ENCODE measurements around the gene RNF169. TPM values are rescaled to one million over a fixed set of nuclear protein-coding genes. Genes with fewer than 3 reads are reported as not detected.

The RNF169 gene
- total RNA-seq, 1 donor from 2014 or later: 23.5 TPM

DNA sequence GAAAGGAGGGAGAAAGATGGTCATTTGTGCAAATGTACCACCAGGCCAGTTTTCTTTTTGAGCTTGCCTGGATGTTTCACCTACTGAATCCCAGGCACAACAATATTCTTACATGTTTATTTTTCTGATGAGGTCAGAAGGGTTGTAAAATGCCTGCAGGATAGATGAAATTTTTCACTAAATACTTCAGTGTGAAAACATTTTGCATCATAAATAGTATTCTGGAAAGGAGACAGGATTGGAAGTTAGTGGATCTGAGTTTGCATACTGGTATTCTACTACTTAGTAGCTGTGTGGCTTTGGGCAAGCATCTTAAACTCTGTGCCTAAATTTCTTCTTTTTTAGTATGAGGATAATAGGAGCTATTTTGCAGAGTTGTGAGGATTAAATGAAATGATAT is 24.8 kb downstream of the RNF169 start:
- Mint-ChIP-seq H3K36me3 (ENCODE audit: low read depth) (no peaks in the 10 kb centered on the region), H3K4me3 (no peak overlapping the region), H3K4me1 (peaks cover 5% of the 10 kb centered on the region), H3K27me3 (ENCODE audit: low read depth) (no peaks in the 10 kb centered on the region), H3K9me3 (no peaks in the 10 kb centered on the region), H3K27ac (ENCODE audit: unreplicated experiment) (no peak overlapping the region)
- TF ChIP-seq, protein P1, sequence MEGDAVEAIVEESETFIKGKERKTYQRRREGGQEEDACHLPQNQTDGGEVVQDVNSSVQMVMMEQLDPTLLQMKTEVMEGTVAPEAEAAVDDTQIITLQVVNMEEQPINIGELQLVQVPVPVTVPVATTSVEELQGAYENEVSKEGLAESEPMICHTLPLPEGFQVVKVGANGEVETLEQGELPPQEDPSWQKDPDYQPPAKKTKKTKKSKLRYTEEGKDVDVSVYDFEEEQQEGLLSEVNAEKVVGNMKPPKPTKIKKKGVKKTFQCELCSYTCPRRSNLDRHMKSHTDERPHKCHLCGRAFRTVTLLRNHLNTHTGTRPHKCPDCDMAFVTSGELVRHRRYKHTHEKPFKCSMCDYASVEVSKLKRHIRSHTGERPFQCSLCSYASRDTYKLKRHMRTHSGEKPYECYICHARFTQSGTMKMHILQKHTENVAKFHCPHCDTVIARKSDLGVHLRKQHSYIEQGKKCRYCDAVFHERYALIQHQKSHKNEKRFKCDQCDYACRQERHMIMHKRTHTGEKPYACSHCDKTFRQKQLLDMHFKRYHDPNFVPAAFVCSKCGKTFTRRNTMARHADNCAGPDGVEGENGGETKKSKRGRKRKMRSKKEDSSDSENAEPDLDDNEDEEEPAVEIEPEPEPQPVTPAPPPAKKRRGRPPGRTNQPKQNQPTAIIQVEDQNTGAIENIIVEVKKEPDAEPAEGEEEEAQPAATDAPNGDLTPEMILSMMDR (conservative IDR thresholded peaks at IDR 0.05): no peak
- no peak for DNase-seq (ENCODE audit: low read depth, low spot score)

GRCh38 chr11:74775762-74776161 is 27.1 kb downstream of the RNF169 start:
- no peak overlapping the region for H3K4me3 Mint-ChIP-seq
- TF ChIP-seq, protein P1 (conservative IDR thresholded peaks at IDR 0.05): no peak
- H3K27me3 Mint-ChIP-seq (ENCODE audit: low read depth): no peaks in the 10 kb centered on the region
- H3K36me3 Mint-ChIP-seq (ENCODE audit: low read depth): no peaks in the 10 kb centered on the region
- H3K4me1 Mint-ChIP-seq: peaks cover 5% of the 10 kb centered on the region
- DNase-seq (ENCODE audit: low read depth, low spot score): no peak
- no peaks in the 10 kb centered on the region for H3K9me3 Mint-ChIP-seq
- H3K27ac Mint-ChIP-seq (ENCODE audit: unreplicated experiment): no peak overlapping the region

DNA sequence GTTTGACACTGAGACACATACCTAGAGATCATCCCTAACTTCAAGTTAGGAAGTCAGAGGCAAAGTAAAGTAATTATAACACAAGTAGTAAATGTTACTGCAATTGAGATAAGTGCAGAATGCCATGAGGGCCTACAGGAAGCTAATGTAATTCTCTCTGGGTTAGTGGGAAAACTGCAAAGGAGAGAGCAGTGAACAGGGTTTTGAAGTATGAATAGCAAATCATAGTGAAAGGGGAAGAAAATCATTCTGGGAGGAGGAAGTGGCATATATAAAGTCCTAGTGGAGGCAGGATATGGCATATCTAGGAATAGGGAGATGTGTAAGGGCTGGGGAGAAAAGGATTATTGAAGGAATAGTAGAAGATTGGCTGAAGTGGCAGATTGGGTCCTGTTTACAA is 27.9 kb downstream of the RNF169 start:
- TF ChIP-seq, protein P1 (conservative IDR thresholded peaks at IDR 0.05): no peak
- no peak overlapping the region for H3K4me3 Mint-ChIP-seq
- no peak overlapping the region for H3K27ac Mint-ChIP-seq (ENCODE audit: unreplicated experiment)
- no peaks in the 10 kb centered on the region for H3K36me3 Mint-ChIP-seq (ENCODE audit: low read depth)
- no peak for DNase-seq (ENCODE audit: low read depth, low spot score)
- peaks cover 5% of the 10 kb centered on the region for H3K4me1 Mint-ChIP-seq
- no peaks in the 10 kb centered on the region for H3K9me3 Mint-ChIP-seq
- H3K27me3 Mint-ChIP-seq (ENCODE audit: low read depth): no peaks in the 10 kb centered on the region

- H3K4me3 Mint-ChIP-seq: no peak overlapping the region
- DNase-seq (ENCODE audit: low read depth, low spot score): no peak
- no peak overlapping the region for H3K27ac Mint-ChIP-seq (ENCODE audit: unreplicated experiment)
- H3K36me3 Mint-ChIP-seq (ENCODE audit: low read depth): no peaks in the 10 kb centered on the region
- TF ChIP-seq, protein P1 (conservative IDR thresholded peaks at IDR 0.05): no peak
- H3K4me1 Mint-ChIP-seq: peaks cover 5% of the 10 kb centered on the region
- H3K9me3 Mint-ChIP-seq: no peaks in the 10 kb centered on the region
- no peaks in the 10 kb centered on the region for H3K27me3 Mint-ChIP-seq (ENCODE audit: low read depth)
These were observed 28.4 kb downstream of the RNF169 start for GRCh38 chr11:74777038-74777437.

- TF ChIP-seq, protein P1 (conservative IDR thresholded peaks at IDR 0.05): no peak
- Mint-ChIP-seq H3K27me3 (ENCODE audit: low read depth) (no peaks in the 10 kb centered on the region), H3K9me3 (no peaks in the 10 kb centered on the region), H3K27ac (ENCODE audit: unreplicated experiment) (no peak overlapping the region), H3K4me1 (peaks cover 5% of the 10 kb centered on the region), H3K36me3 (ENCODE audit: low read depth) (no peaks in the 10 kb centered on the region), H3K4me3 (no peak overlapping the region)
- no peak for DNase-seq (ENCODE audit: low read depth, low spot score)
These were observed 29.2 kb downstream of the RNF169 start for GRCh38 chr11:74777877-74778276.

GRCh38 chr11:74778581-74778980 is 29.9 kb downstream of the RNF169 start:
- H3K27me3 Mint-ChIP-seq (ENCODE audit: low read depth): no peaks in the 10 kb centered on the region
- peaks cover 11% of the 10 kb centered on the region for H3K4me1 Mint-ChIP-seq
- TF ChIP-seq, protein P1 (conservative IDR thresholded peaks at IDR 0.05): no peak
- no peak for DNase-seq (ENCODE audit: low read depth, low spot score)
- H3K4me3 Mint-ChIP-seq: no peak overlapping the region
- no peaks in the 10 kb centered on the region for H3K36me3 Mint-ChIP-seq (ENCODE audit: low read depth)
- H3K27ac Mint-ChIP-seq (ENCODE audit: unreplicated experiment): no peak overlapping the region
- no peaks in the 10 kb centered on the region for H3K9me3 Mint-ChIP-seq

All from neural crest cell (in vitro differentiated cells).